Tibial nerve (tissue), 3 donors: Measurements from ENCODE around the gene KLHL30.

ENCODE experiments used
- POLR2A ChIP-seq, 2 donors: fragments of 450-650 bp; IDR thresholded peaks; one replicate each; pipeline ENCODE4 v1.6.1; 2017; ENCODE audit warnings: antibody characterized with exemption in 2 of 2, mild to moderate bottlenecking in 2 of 2, moderate library complexity in 2 of 2
- TF ChIP-seq, protein P1 (sequence below), 5 experiments: fragments of 200-600 bp in 3 of 5; fragments of 450-650 bp in 2 of 5; sonication (generic) in 3 of 5; IDR thresholded peaks; one replicate each; pipeline ENCODE4 v1.5.1; 2016 to 2019; ENCODE audit warnings: antibody characterized with exemption in 5 of 5, mild to moderate bottlenecking in 3 of 5, moderate library complexity in 2 of 5

DNA sequence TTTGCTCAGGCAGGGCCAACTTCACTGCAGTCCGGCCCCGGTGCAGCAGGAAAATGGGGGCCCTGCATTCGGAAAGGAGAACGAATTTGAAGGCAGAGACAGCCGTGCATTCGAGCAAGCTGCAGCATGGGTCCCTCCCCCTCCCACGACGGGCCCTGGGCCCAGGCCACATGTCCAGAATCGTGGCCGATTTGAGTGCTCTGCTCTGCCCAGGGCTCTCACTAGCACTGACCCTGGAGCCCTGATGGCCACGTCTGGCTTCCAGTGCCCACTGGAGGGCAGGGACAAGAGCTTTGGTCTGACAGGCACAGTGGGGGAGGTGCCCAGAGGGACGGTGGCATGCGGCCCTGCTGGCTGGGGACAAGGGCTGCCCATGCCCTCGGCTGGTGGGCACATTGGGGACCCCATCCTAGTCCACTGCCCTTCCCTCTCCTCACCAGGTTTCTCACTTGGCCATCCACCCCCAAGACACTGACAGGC is 14.4 kb upstream of the KLHL30 start:
- TF ChIP-seq, protein P1, sequence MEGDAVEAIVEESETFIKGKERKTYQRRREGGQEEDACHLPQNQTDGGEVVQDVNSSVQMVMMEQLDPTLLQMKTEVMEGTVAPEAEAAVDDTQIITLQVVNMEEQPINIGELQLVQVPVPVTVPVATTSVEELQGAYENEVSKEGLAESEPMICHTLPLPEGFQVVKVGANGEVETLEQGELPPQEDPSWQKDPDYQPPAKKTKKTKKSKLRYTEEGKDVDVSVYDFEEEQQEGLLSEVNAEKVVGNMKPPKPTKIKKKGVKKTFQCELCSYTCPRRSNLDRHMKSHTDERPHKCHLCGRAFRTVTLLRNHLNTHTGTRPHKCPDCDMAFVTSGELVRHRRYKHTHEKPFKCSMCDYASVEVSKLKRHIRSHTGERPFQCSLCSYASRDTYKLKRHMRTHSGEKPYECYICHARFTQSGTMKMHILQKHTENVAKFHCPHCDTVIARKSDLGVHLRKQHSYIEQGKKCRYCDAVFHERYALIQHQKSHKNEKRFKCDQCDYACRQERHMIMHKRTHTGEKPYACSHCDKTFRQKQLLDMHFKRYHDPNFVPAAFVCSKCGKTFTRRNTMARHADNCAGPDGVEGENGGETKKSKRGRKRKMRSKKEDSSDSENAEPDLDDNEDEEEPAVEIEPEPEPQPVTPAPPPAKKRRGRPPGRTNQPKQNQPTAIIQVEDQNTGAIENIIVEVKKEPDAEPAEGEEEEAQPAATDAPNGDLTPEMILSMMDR (IDR thresholded peaks at IDR 0.05) = no peak
- TF ChIP-seq POLR2A (IDR thresholded peaks at IDR 0.05) = no peak
